OCI-LY3 (cell line): Measurements from ENCODE around the gene MBNL1.

Experiments used
- EZH2phosphoT487 ChIP-seq: fragments of 200-600 bp; shearing (Covaris generic); IDR thresholded peaks from 2 replicates; pipeline ENCODE4 v1.6.1; 2018; ENCODE audit warnings: antibody characterized with exemption, mixed run types, low read depth
- TF ChIP-seq, protein P1 (sequence below): fragments of 200-600, 300-600 bp; sonication (generic); IDR thresholded peaks from 2 replicates; pipeline ENCODE4 v1.5.1; 2014; ENCODE audit warnings: antibody characterized with exemption, low read length, low read depth

- TF ChIP-seq, protein P1, sequence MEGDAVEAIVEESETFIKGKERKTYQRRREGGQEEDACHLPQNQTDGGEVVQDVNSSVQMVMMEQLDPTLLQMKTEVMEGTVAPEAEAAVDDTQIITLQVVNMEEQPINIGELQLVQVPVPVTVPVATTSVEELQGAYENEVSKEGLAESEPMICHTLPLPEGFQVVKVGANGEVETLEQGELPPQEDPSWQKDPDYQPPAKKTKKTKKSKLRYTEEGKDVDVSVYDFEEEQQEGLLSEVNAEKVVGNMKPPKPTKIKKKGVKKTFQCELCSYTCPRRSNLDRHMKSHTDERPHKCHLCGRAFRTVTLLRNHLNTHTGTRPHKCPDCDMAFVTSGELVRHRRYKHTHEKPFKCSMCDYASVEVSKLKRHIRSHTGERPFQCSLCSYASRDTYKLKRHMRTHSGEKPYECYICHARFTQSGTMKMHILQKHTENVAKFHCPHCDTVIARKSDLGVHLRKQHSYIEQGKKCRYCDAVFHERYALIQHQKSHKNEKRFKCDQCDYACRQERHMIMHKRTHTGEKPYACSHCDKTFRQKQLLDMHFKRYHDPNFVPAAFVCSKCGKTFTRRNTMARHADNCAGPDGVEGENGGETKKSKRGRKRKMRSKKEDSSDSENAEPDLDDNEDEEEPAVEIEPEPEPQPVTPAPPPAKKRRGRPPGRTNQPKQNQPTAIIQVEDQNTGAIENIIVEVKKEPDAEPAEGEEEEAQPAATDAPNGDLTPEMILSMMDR = no peak
- TF ChIP-seq EZH2phosphoT487 = no peak
These were observed 223.2 kb downstream of the MBNL1 start for GRCh38 chr3:152491922-152492321.
